ENCODE results near the gene CACNG8.

The CACNG8 gene

GRCh38 chr19:54002495-54003315, 40.0 kb downstream of the CACNG8 start:
- H3K4me3 ChIP-seq (replicated peaks; ENCODE audit: low read depth, low read length) = no peak overlapping the region
- no peak for TF ChIP-seq CTCF (IDR thresholded peaks at IDR 0.05; ENCODE audit: low read length, missing control alignments)
- peak; percentile 35 for DNase-seq (ENCODE audit: low read depth)

- H3K4me3 ChIP-seq (replicated peaks; ENCODE audit: low read depth, low read length) = no peak overlapping the region
- TF ChIP-seq CTCF (IDR thresholded peaks at IDR 0.05; ENCODE audit: low read length, missing control alignments) = no peak
- DNase-seq (ENCODE audit: low read depth) = no peak
These were observed 46.7 kb downstream of the CACNG8 start for GRCh38 chr19:54009440-54009839.

GRCh38 chr19:54010474-54010873, 47.7 kb downstream of the CACNG8 start:
- TF ChIP-seq CTCF (IDR thresholded peaks at IDR 0.05; ENCODE audit: low read length, missing control alignments) = no peak
- H3K4me3 ChIP-seq (replicated peaks; ENCODE audit: low read depth, low read length) = no peak overlapping the region
- DNase-seq (ENCODE audit: low read depth) = no peak

GRCh38 chr19:54011507-54012211, 48.9 kb downstream of the CACNG8 start:
- TF ChIP-seq CTCF (IDR thresholded peaks at IDR 0.05; ENCODE audit: low read length, missing control alignments) = no peak
- H3K4me3 ChIP-seq (replicated peaks; ENCODE audit: low read depth, low read length) = no peak overlapping the region
- DNase-seq (ENCODE audit: low read depth) = no peak

- H3K4me3 ChIP-seq (replicated peaks; ENCODE audit: low read depth, low read length) = no peak overlapping the region
- TF ChIP-seq CTCF (IDR thresholded peaks at IDR 0.05; ENCODE audit: low read length, missing control alignments) = no peak
- no peak for DNase-seq (ENCODE audit: low read depth)
These were observed 51.1 kb downstream of the CACNG8 start for GRCh38 chr19:54013866-54014265.

GRCh38 chr19:54014920-54015560, 52.3 kb downstream of the CACNG8 start:
- H3K4me3 ChIP-seq (replicated peaks; ENCODE audit: low read depth, low read length) = no peak overlapping the region
- no peak for DNase-seq (ENCODE audit: low read depth)
- no peak for TF ChIP-seq CTCF (IDR thresholded peaks at IDR 0.05; ENCODE audit: low read length, missing control alignments)

Data from fibroblast of pulmonary artery (primary cell).